AG04450 (cell line): Measurements from ENCODE around the gene RIPPLY3. TPM values are rescaled to one million over a fixed set of nuclear protein-coding genes. Genes with fewer than 3 reads are reported as not detected.

ENCODE experiments used
- CTCF ChIA-PET: fragments of 300-600, 350-600 bp; formaldehyde crosslinking; extraction: SDS; loops from one replicate; lab custom pipeline; 2022; ENCODE audit warnings: antibody characterized with exemption, inconsistent platforms; lab: Charles Lee
- POLR2A ChIA-PET: fragments of 350-600 bp; formaldehyde crosslinking; extraction: SDS; loops from one replicate; lab custom pipeline; 2021; ENCODE audit warnings: antibody characterized with exemption, inconsistent platforms; lab: Yijun Ruan, JAX
- DNase-seq: peaks from one replicate; pipeline ENCODE4 v3.0.0-alpha.2; 2011; ENCODE audit warnings: low read depth, low spot score
- H3K27ac ChIP-seq: one replicate; pipeline ENCODE4 v1.5.1; 2012; ENCODE audit warnings: low read depth, low read length, control low read depth
- H3K27me3 ChIP-seq: one replicate; pipeline ENCODE4 v1.6.0; 2012; ENCODE audit warnings: low read length; ENCODE audit not compliant: control insufficient read depth, insufficient read depth
- H3K4me3 ChIP-seq: 2 replicates; pipeline ENCODE4 v1.5.1; 2011; ENCODE audit warnings: mild to moderate bottlenecking, low read depth, low read length, control low read depth
- H3K9me3 ChIP-seq: 2 replicates; pipeline ENCODE4 v1.5.1; 2012; ENCODE audit warnings: low read length; ENCODE audit not compliant: control insufficient read depth, insufficient read depth
- CTCF ChIP-seq: IDR thresholded peaks from 2 replicates; pipeline ENCODE4 v1.5.1; 2011; ENCODE audit warnings: low read depth, low read length, control low read depth, inconsistent platforms
- polyA plus RNA-seq: library from polyadenylated mRNA; depleted of rRNA; stranded (reverse); fragments of >200 nt; gene quantifications from 2 replicates; pipeline ENCODE4 v1.2.3, GENCODE V29; 2011

Gene RIPPLY3
- polyA plus RNA-seq, 1 experiment: 0.04 TPM

- Histone ChIP-seq H3K9me3 (no peaks in the 10 kb centered on the region), H3K27me3 (no peaks in the 10 kb centered on the region), H3K4me3 (no peak overlapping the region), H3K27ac (no peak overlapping the region)
- no peak for TF ChIP-seq CTCF
- ChIA-PET CTCF (interaction anchor here (0.7 kb wide), 1 partner anchor 9 kb away, joined by 3 read pairs; no protein-coding TSS in a partner anchor), POLR2A (no interaction called here)
- DNase-seq: no peak
Measured at GRCh38 chr21:36974851-36975192, 31.7 kb upstream of the RIPPLY3 start.

- H3K4me3 ChIP-seq: no peak overlapping the region
- no peaks in the 10 kb centered on the region for H3K27me3 ChIP-seq
- DNase-seq: no peak
- TF ChIP-seq CTCF: no peak
- ChIA-PET POLR2A (interaction anchor here (0.6 kb wide), 1 partner anchor 588 kb away, joined by 3 read pairs; no protein-coding TSS in a partner anchor), CTCF (interaction anchor here (0.6 to 2.1 kb wide), 20 partner anchors 9 to 325 kb away, joined by 3 to 12 read pairs (median 4); partner anchors contain the start of gene HLCS)
- H3K27ac ChIP-seq: no peak overlapping the region
- no peaks in the 10 kb centered on the region for H3K9me3 ChIP-seq
Measured at GRCh38 chr21:36976228-36976861, 30.2 kb upstream of the RIPPLY3 start.

- Histone ChIP-seq H3K9me3 (no peaks in the 10 kb centered on the region), H3K4me3 (no peak overlapping the region), H3K27ac (no peak overlapping the region), H3K27me3 (no peaks in the 10 kb centered on the region)
- DNase-seq: peak; percentile 27
- POLR2A ChIA-PET: interaction anchor here (0.6 kb wide), 1 partner anchor 587 kb away, joined by 3 read pairs; no protein-coding TSS in a partner anchor
- CTCF ChIA-PET: interaction anchor here (0.6 to 2.1 kb wide), 20 partner anchors 10 to 354 kb away, joined by 3 to 12 read pairs (median 4); partner anchors contain the start of gene HLCS
- peak; percentile 70 for TF ChIP-seq CTCF
Measured at GRCh38 chr21:36976882-36977651, 29.4 kb upstream of the RIPPLY3 start.

GRCh38 chr21:36980280-36981048, 26.0 kb upstream of the RIPPLY3 start:
- CTCF ChIA-PET: interaction anchor here (0.6 to 1.4 kb wide), 4 partner anchors 9 to 53 kb away, joined by 3 to 14 read pairs (median 4); no protein-coding TSS in a partner anchor
- POLR2A ChIA-PET: no interaction called here
- H3K4me3 ChIP-seq: peak overlapping the region; percentile 54
- DNase-seq: no peak
- no peaks in the 10 kb centered on the region for H3K27me3 ChIP-seq
- H3K27ac ChIP-seq: no peak overlapping the region
- TF ChIP-seq CTCF: no peak
- no peaks in the 10 kb centered on the region for H3K9me3 ChIP-seq
